HG03521 (cell line): ENCODE data around the gene FANCD2.
"Not testable (repeated sequence)": the region's sequence is repeated elsewhere in the genome, so short reads cannot be mapped to it uniquely, and the experiment has no call there.

ENCODE experiments used
- ATAC-seq: cut with Tn5 transposase; IDR thresholded peaks from one replicate; pipeline ENCODE4 v1.9.1; 2021; ENCODE audit warnings: mild to moderate bottlenecking, moderate library complexity; ENCODE audit not compliant: unreplicated experiment

The FANCD2 gene

GRCh38 chr3:10012106-10012505 lies 14.1 kb upstream of the FANCD2 start:
- no peak for ATAC-seq

- ATAC-seq, result no peak
Measured at GRCh38 chr3:10015461-10015904, 10.8 kb upstream of the FANCD2 start.

GRCh38 chr3:10017636-10018292 lies 8.5 kb upstream of the FANCD2 start:
- no peak for ATAC-seq

- ATAC-seq, result not testable (repeated sequence)
Measured at GRCh38 chr3:10018806-10019205, 7.4 kb upstream of the FANCD2 start.

GRCh38 chr3:10019326-10019725 lies 6.9 kb upstream of the FANCD2 start:
- no peak for ATAC-seq

- ATAC-seq, result no peak
Measured at GRCh38 chr3:10021856-10022775, 4.1 kb upstream of the FANCD2 start.

GRCh38 chr3:10023587-10024310 lies 2.5 kb upstream of the FANCD2 start:
- no peak for ATAC-seq

- ATAC-seq, result no peak
Measured at GRCh38 chr3:10025205-10026083, 793 bp upstream of the FANCD2 start.

GRCh38 chr3:10041034-10041433 lies 14.8 kb downstream of the FANCD2 start:
- ATAC-seq, result no peak

- ATAC-seq, result no peak
Measured at GRCh38 chr3:10047876-10048275, 21.6 kb downstream of the FANCD2 start.

- ATAC-seq, result not testable (repeated sequence)
Measured at GRCh38 chr3:10053054-10053453, 26.8 kb downstream of the FANCD2 start.

- no peak for ATAC-seq
Measured at GRCh38 chr3:10055097-10055496, 28.9 kb downstream of the FANCD2 start.

- ATAC-seq, result not testable (repeated sequence)
Measured at GRCh38 chr3:10070077-10070476, 43.8 kb downstream of the FANCD2 start.

- ATAC-seq, result no peak
Measured at GRCh38 chr3:10074666-10075065, 48.4 kb downstream of the FANCD2 start.

GRCh38 chr3:10081871-10082270 lies 55.6 kb downstream of the FANCD2 start:
- ATAC-seq, result no peak

GRCh38 chr3:10085738-10086137 lies 59.5 kb downstream of the FANCD2 start:
- no peak for ATAC-seq

- no peak for ATAC-seq
Measured at GRCh38 chr3:10088256-10088655, 62.0 kb downstream of the FANCD2 start.

- no peak for ATAC-seq
Measured at GRCh38 chr3:10090179-10090578, 63.9 kb downstream of the FANCD2 start.

GRCh38 chr3:10090774-10091173 lies 64.5 kb downstream of the FANCD2 start:
- ATAC-seq, result not testable (repeated sequence)

- ATAC-seq, result not testable (repeated sequence)
Measured at GRCh38 chr3:10091387-10091786, 65.2 kb downstream of the FANCD2 start.
